ENCODE data around the gene NADSYN1. TPM values are rescaled to one million over a fixed set of nuclear protein-coding genes. Genes with fewer than 3 reads are reported as not detected.

The NADSYN1 gene
- total RNA-seq, 1 experiment from 2014 or later: 91.3 TPM

GRCh38 chr11:71456831-71457230, 3.8 kb downstream of the NADSYN1 start:
- Mint-ChIP-seq H3K36me3 (ENCODE audit: insufficient read depth, unreplicated experiment) (peaks cover 81% of the 10 kb centered on the region), H3K9me3 (ENCODE audit: unreplicated experiment) (no peaks in the 10 kb centered on the region), H3K4me3 (ENCODE audit: unreplicated experiment) (no peak overlapping the region), H3K27me3 (ENCODE audit: insufficient read depth, unreplicated experiment) (no peaks in the 10 kb centered on the region), H3K4me1 (ENCODE audit: low read depth, unreplicated experiment) (peaks cover 12% of the 10 kb centered on the region), H3K27ac (ENCODE audit: unreplicated experiment) (no peak overlapping the region)
- POLR2A ChIA-PET: no interaction called here
- Histone ChIP-seq H3K36me3 (ENCODE audit: control insufficient read depth, insufficient read depth, low read length) (peaks cover 11% of the 10 kb centered on the region), H3K4me3 (ENCODE audit: low read depth, low read length) (no peak overlapping the region), H3K4me1 (peaks cover 12% of the 10 kb centered on the region), H3K9me3 (no peaks in the 10 kb centered on the region), H3K27me3 (replicated peaks; ENCODE audit: control insufficient read depth, insufficient read depth, low read length) (no peaks in the 10 kb centered on the region)
- no peak for TF ChIP-seq CTCF (IDR thresholded peaks at IDR 0.05; ENCODE audit: insufficient read depth in 1 of 2, low read depth in 1 of 2, low read length in 1 of 2, severe bottlenecking in 1 of 2, unreplicated experiment in 1 of 2)
- DNase-seq: no peak
- intact Hi-C loops (cut with micrococcal nuclease; ENCODE audit: unreplicated experiment): no loop called here
- CTCF ChIA-PET: no interaction called here
- no TSS peak for BruUV-seq (replicated peaks)

DNA sequence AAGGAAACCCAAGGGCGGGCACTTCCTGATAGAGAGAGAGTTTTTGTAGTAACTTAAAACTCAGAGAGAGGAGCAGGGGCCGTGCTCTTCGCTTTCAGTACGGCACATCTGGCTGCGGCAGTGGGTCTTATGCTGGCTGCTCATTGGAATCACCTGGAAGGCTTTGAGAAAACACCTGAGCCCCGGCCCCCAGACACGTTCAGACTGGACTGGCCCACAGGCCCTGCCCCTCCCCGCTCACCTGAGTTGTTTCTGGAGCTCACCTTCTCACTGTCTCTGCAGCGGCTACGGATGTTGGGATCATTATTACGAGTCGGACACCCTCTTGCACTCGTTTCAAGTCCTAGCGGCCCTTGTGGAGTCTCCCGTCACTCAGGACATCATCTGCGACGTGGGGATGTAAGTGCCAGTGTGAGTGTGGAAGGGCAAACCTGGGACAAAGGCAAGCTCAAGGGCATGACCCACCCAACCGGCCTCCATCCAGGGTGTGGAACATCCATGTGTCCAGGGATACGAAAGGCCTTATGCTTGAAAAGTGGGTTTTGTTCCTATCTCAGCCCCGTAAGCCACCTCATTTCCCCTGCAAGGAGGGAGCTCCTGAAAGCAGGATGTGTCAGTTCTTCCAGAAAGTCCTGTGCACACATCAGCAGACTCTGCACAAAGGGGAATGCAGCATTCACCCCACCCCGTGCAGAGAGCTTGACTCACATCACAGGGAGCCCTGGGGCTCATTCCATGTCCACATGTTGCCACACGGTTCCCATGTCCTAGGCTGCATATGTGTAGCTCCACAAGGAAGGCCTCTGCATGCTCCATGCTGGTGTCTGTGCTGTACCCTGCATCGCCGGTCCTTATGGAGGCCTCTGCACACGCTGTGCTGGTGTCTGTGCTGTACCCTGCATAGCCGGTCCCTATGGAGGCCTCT, 5.4 kb downstream of the NADSYN1 start:
- no TSS peak for BruUV-seq (replicated peaks)
- H3K27ac Mint-ChIP-seq (ENCODE audit: unreplicated experiment): no peak overlapping the region
- CTCF ChIA-PET: interaction anchor here (0.5 to 0.6 kb wide), 2 partner anchors 23 to 1849 kb away, joined by 3 to 4 read pairs; no protein-coding TSS in a partner anchor

More for the DNA sequence above, 5.4 kb downstream of the NADSYN1 start:
- Histone ChIP-seq H3K36me3 (ENCODE audit: control insufficient read depth, insufficient read depth, low read length) (peaks cover 11% of the 10 kb centered on the region), H3K4me1 (peaks cover 15% of the 10 kb centered on the region), H3K4me3 (ENCODE audit: low read depth, low read length) (no peak overlapping the region), H3K9me3 (no peaks in the 10 kb centered on the region), H3K27me3 (replicated peaks; ENCODE audit: control insufficient read depth, insufficient read depth, low read length) (no peaks in the 10 kb centered on the region)
- H3K9me3 Mint-ChIP-seq (ENCODE audit: unreplicated experiment): no peaks in the 10 kb centered on the region
- H3K4me3 Mint-ChIP-seq (ENCODE audit: unreplicated experiment): no peak overlapping the region
- DNase-seq: no peak
- H3K27me3 Mint-ChIP-seq (ENCODE audit: insufficient read depth, unreplicated experiment): no peaks in the 10 kb centered on the region
- POLR2A ChIA-PET: no interaction called here
- H3K36me3 Mint-ChIP-seq (ENCODE audit: insufficient read depth, unreplicated experiment): peaks cover 80% of the 10 kb centered on the region
- peaks cover 7% of the 10 kb centered on the region for H3K4me1 Mint-ChIP-seq (ENCODE audit: low read depth, unreplicated experiment)
- TF ChIP-seq CTCF (IDR thresholded peaks at IDR 0.05; ENCODE audit: insufficient read depth in 1 of 2, low read depth in 1 of 2, low read length in 1 of 2, severe bottlenecking in 1 of 2, unreplicated experiment in 1 of 2): no peak
- intact Hi-C loops (cut with micrococcal nuclease; ENCODE audit: unreplicated experiment): no loop called here

Measured in Caco-2 (cell line).